Measurements from ENCODE around the gene ACSL4.
"Not testable (repeated sequence)": the region's sequence is repeated elsewhere in the genome, so short reads cannot be mapped to it uniquely, and the experiment has no call there.

ACSL4 gene

GRCh38 chrX:109724971-109725370 lies 8.1 kb downstream of the ACSL4 start:
- not testable (repeated sequence) for DNase-seq

GRCh38 chrX:109720947-109721346 lies 12.1 kb downstream of the ACSL4 start:
- no peak for DNase-seq

GRCh38 chrX:109719264-109719663 lies 13.8 kb downstream of the ACSL4 start:
- DNase-seq, result no peak

GRCh38 chrX:109716431-109717028 lies 16.5 kb downstream of the ACSL4 start:
- no peak for DNase-seq

GRCh38 chrX:109714340-109714958 lies 18.6 kb downstream of the ACSL4 start:
- DNase-seq, result no peak

- DNase-seq, result no peak
Observed at GRCh38 chrX:109710181-109710580, 22.9 kb downstream of the ACSL4 start.

- DNase-seq, result no peak
Observed at GRCh38 chrX:109709129-109709631, 23.9 kb downstream of the ACSL4 start.

GRCh38 chrX:109707720-109708119 lies 25.3 kb downstream of the ACSL4 start:
- DNase-seq, result no peak

GRCh38 chrX:109707319-109707718 lies 25.7 kb downstream of the ACSL4 start:
- DNase-seq, result no peak

GRCh38 chrX:109704563-109704962 lies 28.5 kb downstream of the ACSL4 start:
- DNase-seq, result no peak

- no peak for DNase-seq
Observed at GRCh38 chrX:109697855-109698254, 35.2 kb downstream of the ACSL4 start.

GRCh38 chrX:109696146-109696740 lies 36.8 kb downstream of the ACSL4 start:
- DNase-seq, result no peak

GRCh38 chrX:109695637-109696036 lies 37.4 kb downstream of the ACSL4 start:
- no peak for DNase-seq

GRCh38 chrX:109691752-109692151 lies 41.3 kb downstream of the ACSL4 start:
- no peak for DNase-seq

GRCh38 chrX:109691277-109691676 lies 41.8 kb downstream of the ACSL4 start:
- no peak for DNase-seq

- DNase-seq, result no peak
Observed at GRCh38 chrX:109687903-109688302, 45.2 kb downstream of the ACSL4 start.

GRCh38 chrX:109685656-109686078 lies 47.4 kb downstream of the ACSL4 start:
- DNase-seq, result no peak

- no peak for DNase-seq
Observed at GRCh38 chrX:109684136-109684535, 48.9 kb downstream of the ACSL4 start.

GRCh38 chrX:109681475-109682081 lies 51.5 kb downstream of the ACSL4 start:
- DNase-seq, result no peak

- DNase-seq, result no peak
Observed at GRCh38 chrX:109679820-109680219, 53.2 kb downstream of the ACSL4 start.

- no peak for DNase-seq
Observed at GRCh38 chrX:109672239-109672638, 60.8 kb downstream of the ACSL4 start.

- not testable (repeated sequence) for DNase-seq
Observed at GRCh38 chrX:109671170-109671569, 61.9 kb downstream of the ACSL4 start.

GRCh38 chrX:109667986-109668385 lies 65.1 kb downstream of the ACSL4 start:
- no peak for DNase-seq
